Skeletal muscle satellite cell (primary cell): ENCODE measurements around the gene IQCE.
"Not testable (repeated sequence)": the region's sequence is repeated elsewhere in the genome, so short reads cannot be mapped to it uniquely, and the experiment has no call there.

Source experiments
- H3K27me3 ChIP-seq: 2 replicates; pipeline ENCODE4 v1.7.0; 2013; ENCODE audit warnings: low read length; ENCODE audit not compliant: control insufficient read depth, insufficient read depth
- H3K36me3 ChIP-seq: 2 replicates; pipeline ENCODE4 v1.7.0; 2013; ENCODE audit warnings: mild to moderate bottlenecking, control low read depth, low read length; ENCODE audit not compliant: insufficient read depth
- H3K4me1 ChIP-seq: 2 replicates; pipeline ENCODE4 v1.7.0; 2013; ENCODE audit warnings: low read length; ENCODE audit not compliant: control insufficient read depth, insufficient read depth
- H3K4me2 ChIP-seq: 2 replicates; pipeline ENCODE4 v1.7.0; 2013; ENCODE audit warnings: mild to moderate bottlenecking, low read length
- H3K4me3 ChIP-seq: 2 replicates; pipeline ENCODE4 v1.7.0; 2013; ENCODE audit warnings: low read length
- H3K9ac ChIP-seq: 2 replicates; pipeline ENCODE4 v1.7.0; 2013; ENCODE audit warnings: mild to moderate bottlenecking, low read depth, low read length, moderate library complexity
- H3K9me3 ChIP-seq: replicated peaks from 2 replicates; pipeline ENCODE4 v1.7.0; 2013; ENCODE audit warnings: mild to moderate bottlenecking, control low read depth, low read length

IQCE gene

GRCh38 chr7:2553831-2554581, 4.8 kb upstream of the IQCE start:
- Histone ChIP-seq H3K4me1 (peaks cover 22% of the 10 kb centered on the region), H3K4me2 (peak overlapping the region; percentile 83), H3K9ac (peak overlapping the region; percentile 90), H3K36me3 (peaks cover 9% of the 10 kb centered on the region), H3K27me3 (no peaks in the 10 kb centered on the region), H3K4me3 (peak overlapping the region; percentile 82), H3K9me3 (no peaks in the 10 kb centered on the region)

- Histone ChIP-seq H3K36me3 (peaks cover 9% of the 10 kb centered on the region), H3K9ac (peak overlapping the region; percentile 90), H3K9me3 (no peaks in the 10 kb centered on the region), H3K27me3 (no peaks in the 10 kb centered on the region), H3K4me2 (peak overlapping the region; percentile 83), H3K4me1 (peaks cover 23% of the 10 kb centered on the region), H3K4me3 (peak overlapping the region; percentile 82)
Observed at GRCh38 chr7:2554661-2555111, 4.1 kb upstream of the IQCE start.

GRCh38 chr7:2555121-2556052, 3.4 kb upstream of the IQCE start, which contains the start of gene BRAT1:
BRAT1 (minus strand) TSS chr7:2555524; CDS start chr7:2554431, 1,093 bp downstream.
- Histone ChIP-seq H3K9me3 (no peaks in the 10 kb centered on the region), H3K4me2 (peak within 1 kb of the TSS; percentile 83), H3K4me3 (peak within 1 kb of the TSS; percentile 82), H3K4me1 (peaks cover 29% of the 10 kb centered on the region), H3K36me3 (peaks cover 9% of the 10 kb centered on the region), H3K27me3 (no peaks in the 10 kb centered on the region), H3K9ac (peak within 1 kb of the TSS; percentile 90)

GRCh38 chr7:2559283-2559950, 638 bp downstream of the IQCE start:
- Histone ChIP-seq H3K4me3 (peak overlapping the region; percentile 90), H3K36me3 (no peaks in the 10 kb centered on the region), H3K9ac (peak overlapping the region; percentile 85), H3K4me2 (peak overlapping the region; percentile 98), H3K4me1 (peaks cover 16% of the 10 kb centered on the region), H3K9me3 (no peaks in the 10 kb centered on the region), H3K27me3 (no peaks in the 10 kb centered on the region)

GRCh38 chr7:2563955-2564354, 5.2 kb downstream of the IQCE start:
- H3K9ac ChIP-seq, H3K4me3 ChIP-seq, H3K9me3 ChIP-seq, H3K4me2 ChIP-seq, H3K36me3 ChIP-seq, H3K27me3 ChIP-seq: not testable (repeated sequence)
- peaks cover 14% of the 10 kb centered on the region for H3K4me1 ChIP-seq

- Histone ChIP-seq H3K4me2 (no peak overlapping the region), H3K36me3 (no peaks in the 10 kb centered on the region), H3K4me3 (no peak overlapping the region), H3K9ac (no peak overlapping the region), H3K9me3 (no peaks in the 10 kb centered on the region), H3K27me3 (no peaks in the 10 kb centered on the region), H3K4me1 (peaks cover 10% of the 10 kb centered on the region)
Observed at GRCh38 chr7:2564970-2565540, 6.3 kb downstream of the IQCE start.

- H3K4me3 ChIP-seq = no peak overlapping the region
- no peaks in the 10 kb centered on the region for H3K36me3 ChIP-seq
- no peak overlapping the region for H3K9ac ChIP-seq
- peaks cover 7% of the 10 kb centered on the region for H3K4me1 ChIP-seq
- H3K27me3 ChIP-seq = no peaks in the 10 kb centered on the region
- no peaks in the 10 kb centered on the region for H3K9me3 ChIP-seq
- peak overlapping the region; percentile 48 for H3K4me2 ChIP-seq
Observed at GRCh38 chr7:2566348-2566889, 7.6 kb downstream of the IQCE start.

- Histone ChIP-seq H3K27me3 (no peaks in the 10 kb centered on the region), H3K9ac (no peak overlapping the region), H3K36me3 (peaks cover 5% of the 10 kb centered on the region), H3K4me2 (peak overlapping the region; percentile 48), H3K4me3 (no peak overlapping the region), H3K4me1 (peaks cover 7% of the 10 kb centered on the region), H3K9me3 (no peaks in the 10 kb centered on the region)
Observed at GRCh38 chr7:2566890-2567678, 8.3 kb downstream of the IQCE start.

- Histone ChIP-seq H3K4me1 (peaks cover 7% of the 10 kb centered on the region), H3K9me3 (no peaks in the 10 kb centered on the region), H3K27me3 (no peaks in the 10 kb centered on the region), H3K4me2 (no peak overlapping the region), H3K4me3 (no peak overlapping the region), H3K9ac (no peak overlapping the region), H3K36me3 (peaks cover 11% of the 10 kb centered on the region)
Observed at GRCh38 chr7:2567679-2568278, 9.0 kb downstream of the IQCE start.
